ENCODE data around the gene PABPC1L2A. TPM values are rescaled to one million over a fixed set of nuclear protein-coding genes. Genes with fewer than 3 reads are reported as not detected.

Gene PABPC1L2A
- total RNA-seq: 0.94 TPM

DNA sequence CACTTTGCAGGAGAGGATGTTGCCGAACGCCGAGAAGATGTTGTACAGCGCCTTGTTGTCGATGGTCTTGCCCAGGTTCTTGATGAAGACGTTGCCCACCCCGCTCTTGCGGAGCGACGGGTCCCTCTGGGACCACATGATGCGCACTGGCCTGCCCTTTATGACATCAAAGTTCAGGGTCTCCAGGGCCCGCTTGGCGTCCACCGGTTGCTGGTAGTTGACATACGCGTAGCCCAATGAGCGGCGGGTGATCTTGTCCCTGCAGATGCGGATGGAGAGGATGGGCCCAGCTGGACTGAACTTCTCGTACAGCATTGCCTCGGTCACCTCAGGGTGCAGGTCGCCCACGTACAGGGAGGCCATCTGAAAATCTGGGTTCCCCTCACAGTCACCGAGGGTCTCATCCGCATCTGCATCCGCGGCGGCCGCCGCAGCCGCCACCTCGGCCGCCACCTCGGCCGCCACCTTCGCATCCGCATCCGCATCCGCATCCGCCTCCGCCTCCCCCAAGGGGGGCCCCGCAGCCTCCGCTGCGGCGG lies at the start of gene PABPC1L2A:
PABPC1L2A (minus strand) TSS at position 489 of the 539 bp plus-strand sequence; CDS start at position 363, 126 bp downstream.

Other genes starting within 250 kb of the PABPC1L2A start
- not detected for gene FAM236C, start 166.9 kb downstream of the PABPC1L2A start, total RNA-seq
- not detected for gene FAM236A, start 141.3 kb downstream of the PABPC1L2A start, total RNA-seq
- not detected for gene DMRTC1, start 135.7 kb downstream of the PABPC1L2A start, total RNA-seq
- not detected for gene PABPC1L2B, start 76.6 kb downstream of the PABPC1L2A start, total RNA-seq
- gene NAP1L2, start 135.3 kb upstream of the PABPC1L2A start, total RNA-seq: 19.7 TPM